ENCODE results near the gene RNF213.

DNA sequence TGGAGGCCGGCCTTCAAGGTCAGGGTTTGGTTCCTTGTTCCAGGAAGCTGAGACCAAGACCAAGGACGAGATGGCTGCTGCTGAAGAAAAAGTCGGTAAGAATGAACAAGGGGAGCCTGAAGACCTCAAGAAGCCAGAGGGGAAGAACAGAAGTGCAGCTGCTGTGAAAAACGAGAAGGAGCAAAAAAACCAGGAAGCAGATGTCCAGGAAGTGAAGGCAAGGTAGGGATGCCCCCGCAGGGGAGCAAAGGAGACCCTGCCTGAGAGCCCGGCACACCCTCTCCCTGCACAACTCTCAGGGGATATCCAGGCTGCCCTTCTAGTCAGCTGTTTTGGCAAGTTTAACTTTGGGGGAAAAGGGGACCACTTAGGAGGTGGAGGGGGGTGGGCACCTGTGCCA lies 29.0 kb downstream of the RNF213 start:
- TF ChIP-seq, protein P1, sequence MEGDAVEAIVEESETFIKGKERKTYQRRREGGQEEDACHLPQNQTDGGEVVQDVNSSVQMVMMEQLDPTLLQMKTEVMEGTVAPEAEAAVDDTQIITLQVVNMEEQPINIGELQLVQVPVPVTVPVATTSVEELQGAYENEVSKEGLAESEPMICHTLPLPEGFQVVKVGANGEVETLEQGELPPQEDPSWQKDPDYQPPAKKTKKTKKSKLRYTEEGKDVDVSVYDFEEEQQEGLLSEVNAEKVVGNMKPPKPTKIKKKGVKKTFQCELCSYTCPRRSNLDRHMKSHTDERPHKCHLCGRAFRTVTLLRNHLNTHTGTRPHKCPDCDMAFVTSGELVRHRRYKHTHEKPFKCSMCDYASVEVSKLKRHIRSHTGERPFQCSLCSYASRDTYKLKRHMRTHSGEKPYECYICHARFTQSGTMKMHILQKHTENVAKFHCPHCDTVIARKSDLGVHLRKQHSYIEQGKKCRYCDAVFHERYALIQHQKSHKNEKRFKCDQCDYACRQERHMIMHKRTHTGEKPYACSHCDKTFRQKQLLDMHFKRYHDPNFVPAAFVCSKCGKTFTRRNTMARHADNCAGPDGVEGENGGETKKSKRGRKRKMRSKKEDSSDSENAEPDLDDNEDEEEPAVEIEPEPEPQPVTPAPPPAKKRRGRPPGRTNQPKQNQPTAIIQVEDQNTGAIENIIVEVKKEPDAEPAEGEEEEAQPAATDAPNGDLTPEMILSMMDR (IDR thresholded peaks at IDR 0.05) = no peak
- TF ChIP-seq POLR2A (IDR thresholded peaks at IDR 0.05) (no peak), EP300 (IDR thresholded peaks at IDR 0.05) (no peak), POLR2AphosphoS5 (IDR thresholded peaks at IDR 0.05) (no peak)
